BLaER1 treated with 17β-estradiol and CSF1 and Interleukin-3, amounts not matched to agents 10 nM and 100 nM (cell line): ENCODE measurements around the gene MTMR8.

Source experiments
- H3K27ac ChIP-seq, 11 experiments: shearing (Covaris generic); formaldehyde crosslinking; 2 replicates each; pipeline ENCODE4 v1.8.1; 2022
- H3K27me3 ChIP-seq, 11 experiments: shearing (Covaris generic); formaldehyde crosslinking; 2 replicates each; pipeline ENCODE4 v1.8.1; 2022
- H3K36me3 ChIP-seq, 11 experiments: shearing (Covaris generic); formaldehyde crosslinking; 2 replicates each; pipeline ENCODE4 v1.8.1; 2022
- H3K4me1 ChIP-seq, 10 experiments: shearing (Covaris generic); formaldehyde crosslinking; 2 replicates each; pipeline ENCODE4 v1.8.1; 2022
- H3K4me2 ChIP-seq, 11 experiments: shearing (Covaris generic); formaldehyde crosslinking; 2 replicates each; pipeline ENCODE4 v1.8.1; 2022
- H3K4me3 ChIP-seq, 10 experiments: shearing (Covaris generic); formaldehyde crosslinking; 2 replicates each; pipeline ENCODE4 v1.8.1; 2022
- H3K9ac ChIP-seq, 11 experiments: shearing (Covaris generic); formaldehyde crosslinking; 2 replicates each; pipeline ENCODE4 v1.8.1; 2022
- H3K9me3 ChIP-seq, 11 experiments: shearing (Covaris generic); formaldehyde crosslinking; replicated peaks in 1 of 11; 2 replicates each; pipeline ENCODE4 v1.8.1; 2022
- H4K20me1 ChIP-seq, 11 experiments: shearing (Covaris generic); formaldehyde crosslinking; 2 replicates each; pipeline ENCODE4 v1.8.1; 2022
- Cebpa-rat ChIP-seq, 11 experiments: shearing (Covaris generic); IDR thresholded peaks; 2 replicates each; pipeline ENCODE4 v1.8.1; 2022

MTMR8 gene

DNA sequence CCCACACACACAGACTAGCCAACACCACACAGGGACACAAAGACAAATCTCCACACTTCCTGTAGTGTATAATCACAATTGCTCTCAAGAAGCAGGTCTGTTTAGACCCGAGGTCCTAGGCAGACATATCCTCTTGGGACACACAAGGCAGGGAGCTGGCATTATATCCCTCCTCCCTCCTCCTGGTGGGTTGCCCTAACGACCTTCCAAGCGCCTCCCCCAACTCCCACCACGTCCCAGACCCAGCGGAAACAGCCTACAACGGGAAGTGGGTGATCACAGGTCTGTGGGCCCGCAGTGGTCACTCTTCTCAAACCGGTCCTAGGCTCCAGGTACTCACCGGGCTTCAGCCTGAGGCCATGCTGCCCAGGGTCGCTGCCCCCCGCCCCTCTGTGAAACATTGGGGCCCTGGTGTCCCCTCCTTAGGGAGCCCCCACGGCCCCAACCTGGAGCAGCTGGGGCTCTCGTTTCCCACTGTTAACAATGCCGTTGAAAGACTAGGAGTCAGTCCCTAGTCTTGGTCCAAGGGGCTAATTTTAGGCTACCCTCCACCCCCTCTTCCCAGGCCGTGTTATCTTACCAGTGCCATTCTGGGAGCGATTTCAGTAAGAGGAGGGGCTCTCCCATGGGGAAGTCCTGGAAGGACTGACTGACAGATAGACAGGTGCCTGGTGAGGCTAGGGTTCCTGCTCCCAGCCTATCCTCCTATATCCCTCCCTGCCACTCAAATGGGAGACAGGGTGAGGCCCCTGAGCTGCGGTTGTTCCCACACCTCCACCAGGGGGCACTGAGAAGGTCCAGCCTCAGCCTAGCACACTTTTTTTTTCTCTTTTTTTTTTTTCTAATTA lies 164.9 kb downstream of the MTMR8 start, which contains the start of gene ASB12:
Gene ASB12, minus strand, starts transcription at position 485 of the 848 bp plus-strand sequence. CDS start 4,957 bp downstream, outside the sequence.
- H3K4me2 ChIP-seq = no peak within 1 kb of the TSS
- no peak for TF ChIP-seq Cebpa-rat (IDR thresholded peaks at IDR 0.05)
- H3K4me3 ChIP-seq = no peak within 1 kb of the TSS

DNA sequence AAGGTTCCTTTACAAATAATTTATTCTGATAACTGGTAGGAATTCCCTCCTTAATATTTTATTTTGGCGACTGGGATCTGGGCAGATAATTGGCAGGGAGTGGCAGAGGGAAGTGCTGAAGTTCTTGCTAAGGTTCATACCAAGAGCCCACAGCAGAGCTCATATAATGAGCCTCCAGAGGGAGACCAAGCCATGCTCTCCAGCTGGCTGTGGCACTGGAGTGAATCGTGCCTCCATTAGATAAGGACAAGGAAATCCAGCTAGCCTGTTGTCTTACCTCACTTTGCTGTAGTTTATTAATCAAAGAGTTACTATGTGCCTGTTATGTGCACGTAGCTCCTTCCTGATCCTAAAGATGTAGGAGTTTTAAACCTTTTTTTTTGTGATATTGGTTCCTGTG lies 166.1 kb downstream of the MTMR8 start:
- Histone ChIP-seq H3K4me1 (no peaks in the 10 kb centered on the region), H3K27me3 (peaks cover 18 to 58% (median 46%) of the 10 kb centered on the region in 11 experiments; a peak in 20 of 22 replicates), H3K36me3 (no peaks in the 10 kb centered on the region), H3K9ac (no peak overlapping the region), H3K27ac (no peak overlapping the region), H3K4me3 (no peak overlapping the region), H3K9me3 (peaks cover 0 to 8% (median 0%) of the 10 kb centered on the region in 11 experiments; a peak in 2 of 22 replicates), H3K4me2 (no peak overlapping the region), H4K20me1 (no peaks in the 10 kb centered on the region)
- no peak for TF ChIP-seq Cebpa-rat (IDR thresholded peaks at IDR 0.05)

More for the DNA sequence above, 164.9 kb downstream of the MTMR8 start, which contains the start of gene ASB12:
- Histone ChIP-seq H3K27ac (no peak within 1 kb of the TSS), H3K9me3 (peaks cover 0 to 5% (median 0%) of the 10 kb centered on the region in 11 experiments; a peak in 1 of 22 replicates), H3K27me3 (peaks cover 15 to 46% (median 34%) of the 10 kb centered on the region in 11 experiments; a peak in 20 of 22 replicates), H3K4me1 (no peaks in the 10 kb centered on the region), H3K36me3 (no peaks in the 10 kb centered on the region), H3K9ac (no peak within 1 kb of the TSS), H4K20me1 (no peaks in the 10 kb centered on the region)
